GM19397 (cell line): ENCODE measurements around the gene CHST15.
"Not testable (repeated sequence)": the region's sequence is repeated elsewhere in the genome, so short reads cannot be mapped to it uniquely, and the experiment has no call there.

Experiments
- ATAC-seq: cut with Tn5 transposase; IDR thresholded peaks from one replicate; pipeline ENCODE4 v1.9.1; 2021; ENCODE audit warnings: mild to moderate bottlenecking, moderate library complexity; ENCODE audit not compliant: unreplicated experiment

The CHST15 gene

GRCh38 chr10:124099604-124100003 is 6.2 kb upstream of the CHST15 start:
- no peak for ATAC-seq

GRCh38 chr10:124098575-124098974 is 5.2 kb upstream of the CHST15 start:
- ATAC-seq: no peak

- ATAC-seq: no peak
Observed at GRCh38 chr10:124097883-124098282, 4.5 kb upstream of the CHST15 start.

GRCh38 chr10:124096494-124096893 is 3.1 kb upstream of the CHST15 start:
- no peak for ATAC-seq

GRCh38 chr10:124095801-124096200 is 2.4 kb upstream of the CHST15 start:
- ATAC-seq: not testable (repeated sequence)

GRCh38 chr10:124095096-124095495 is 1.7 kb upstream of the CHST15 start:
- no peak for ATAC-seq

GRCh38 chr10:124094419-124094785 is 1.0 kb upstream of the CHST15 start:
- ATAC-seq: no peak

GRCh38 chr10:124093774-124094418 is 498 bp upstream of the CHST15 start:
- not testable (repeated sequence) for ATAC-seq

- ATAC-seq: peak; percentile 60
Observed at GRCh38 chr10:124092250-124092859, 1.0 kb downstream of the CHST15 start.

- ATAC-seq: no peak
Observed at GRCh38 chr10:124091646-124092249, 1.6 kb downstream of the CHST15 start.

- no peak for ATAC-seq
Observed at GRCh38 chr10:124090601-124091209, 2.7 kb downstream of the CHST15 start.

- no peak for ATAC-seq
Observed at GRCh38 chr10:124089859-124090258, 3.5 kb downstream of the CHST15 start.

GRCh38 chr10:124088915-124089314 is 4.5 kb downstream of the CHST15 start:
- no peak for ATAC-seq

- ATAC-seq: no peak
Observed at GRCh38 chr10:124087672-124088634, 5.4 kb downstream of the CHST15 start.

GRCh38 chr10:124086787-124087671 is 6.4 kb downstream of the CHST15 start:
- no peak for ATAC-seq

- no peak for ATAC-seq
Observed at GRCh38 chr10:124086097-124086710, 7.2 kb downstream of the CHST15 start.

- no peak for ATAC-seq
Observed at GRCh38 chr10:124085680-124086079, 7.7 kb downstream of the CHST15 start.

- no peak for ATAC-seq
Observed at GRCh38 chr10:124084708-124085107, 8.7 kb downstream of the CHST15 start.

- no peak for ATAC-seq
Observed at GRCh38 chr10:124083740-124084397, 9.5 kb downstream of the CHST15 start.
